ENCODE measurements around the gene LIMA1.
"Not testable (repeated sequence)": the region's sequence is repeated elsewhere in the genome, so short reads cannot be mapped to it uniquely, and the experiment has no call there.

LIMA1 gene

DNA sequence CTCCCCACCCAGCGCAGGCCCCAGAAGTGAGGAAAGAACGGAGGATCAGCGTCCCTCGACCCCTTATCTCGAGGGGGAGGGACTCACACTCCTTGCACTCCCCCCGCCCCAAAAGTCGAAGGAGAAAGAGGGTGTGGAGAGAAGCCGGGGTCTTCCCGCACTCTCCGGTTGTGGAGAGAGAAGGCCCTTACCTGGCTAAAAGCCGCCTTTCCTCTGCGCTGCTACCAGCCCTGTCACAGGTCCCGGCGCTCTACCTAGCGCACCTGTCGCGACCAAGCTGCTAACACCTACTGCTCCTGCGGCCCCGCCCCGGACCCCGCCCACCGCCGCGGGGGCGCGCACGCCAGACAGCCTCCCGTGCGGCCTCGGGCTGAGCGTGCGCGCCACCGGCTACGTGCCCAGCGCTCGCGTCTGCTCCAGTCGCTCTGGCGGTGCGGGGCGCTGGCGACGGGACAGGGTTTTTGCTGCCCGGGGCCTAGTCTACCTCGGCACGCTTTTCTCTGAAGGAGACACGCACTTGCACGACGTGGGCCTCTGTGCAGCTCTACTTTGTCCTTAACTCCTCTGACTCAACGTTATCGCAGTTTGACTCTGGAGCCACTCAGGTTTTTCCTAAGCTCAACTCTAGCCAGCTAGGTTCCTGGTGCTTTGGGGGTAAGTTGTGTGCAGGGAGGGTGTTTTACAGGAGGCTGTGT lies at the start of gene LIMA1:
Gene LIMA1 (minus strand): TSS at position 292 of the 695 bp plus-strand sequence. CDS start 34,769 bp downstream, outside the sequence.
- DNase-seq (ENCODE audit: low spot score), result peak; percentile 96
- TF ChIP-seq, protein P1, sequence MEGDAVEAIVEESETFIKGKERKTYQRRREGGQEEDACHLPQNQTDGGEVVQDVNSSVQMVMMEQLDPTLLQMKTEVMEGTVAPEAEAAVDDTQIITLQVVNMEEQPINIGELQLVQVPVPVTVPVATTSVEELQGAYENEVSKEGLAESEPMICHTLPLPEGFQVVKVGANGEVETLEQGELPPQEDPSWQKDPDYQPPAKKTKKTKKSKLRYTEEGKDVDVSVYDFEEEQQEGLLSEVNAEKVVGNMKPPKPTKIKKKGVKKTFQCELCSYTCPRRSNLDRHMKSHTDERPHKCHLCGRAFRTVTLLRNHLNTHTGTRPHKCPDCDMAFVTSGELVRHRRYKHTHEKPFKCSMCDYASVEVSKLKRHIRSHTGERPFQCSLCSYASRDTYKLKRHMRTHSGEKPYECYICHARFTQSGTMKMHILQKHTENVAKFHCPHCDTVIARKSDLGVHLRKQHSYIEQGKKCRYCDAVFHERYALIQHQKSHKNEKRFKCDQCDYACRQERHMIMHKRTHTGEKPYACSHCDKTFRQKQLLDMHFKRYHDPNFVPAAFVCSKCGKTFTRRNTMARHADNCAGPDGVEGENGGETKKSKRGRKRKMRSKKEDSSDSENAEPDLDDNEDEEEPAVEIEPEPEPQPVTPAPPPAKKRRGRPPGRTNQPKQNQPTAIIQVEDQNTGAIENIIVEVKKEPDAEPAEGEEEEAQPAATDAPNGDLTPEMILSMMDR (IDR thresholded peaks at IDR 0.05; ENCODE audit: extremely low read depth, missing control alignments), result no peak

DNA sequence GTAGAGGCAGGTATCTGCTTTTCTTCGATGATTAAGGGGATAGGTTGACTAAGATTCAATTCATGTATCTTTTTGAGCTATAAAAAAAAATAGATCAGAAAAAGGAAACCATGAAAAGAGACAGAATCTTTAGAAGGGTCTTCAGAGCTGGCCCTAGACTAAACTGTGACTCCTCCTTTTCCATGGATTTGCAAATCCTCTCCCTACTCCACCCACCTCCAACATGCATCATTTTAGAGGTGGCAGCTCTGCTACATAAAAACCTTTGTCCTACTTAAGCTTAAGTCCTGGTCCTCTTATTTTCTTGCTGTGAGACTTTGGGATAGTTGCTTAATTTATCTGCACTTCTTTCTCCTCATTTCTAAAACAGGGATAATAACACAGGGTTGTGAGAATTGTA lies 48.4 kb upstream of the LIMA1 start:
- DNase-seq (ENCODE audit: low spot score), result no peak
- TF ChIP-seq, protein P1 (IDR thresholded peaks at IDR 0.05; ENCODE audit: extremely low read depth, missing control alignments), result no peak

DNA sequence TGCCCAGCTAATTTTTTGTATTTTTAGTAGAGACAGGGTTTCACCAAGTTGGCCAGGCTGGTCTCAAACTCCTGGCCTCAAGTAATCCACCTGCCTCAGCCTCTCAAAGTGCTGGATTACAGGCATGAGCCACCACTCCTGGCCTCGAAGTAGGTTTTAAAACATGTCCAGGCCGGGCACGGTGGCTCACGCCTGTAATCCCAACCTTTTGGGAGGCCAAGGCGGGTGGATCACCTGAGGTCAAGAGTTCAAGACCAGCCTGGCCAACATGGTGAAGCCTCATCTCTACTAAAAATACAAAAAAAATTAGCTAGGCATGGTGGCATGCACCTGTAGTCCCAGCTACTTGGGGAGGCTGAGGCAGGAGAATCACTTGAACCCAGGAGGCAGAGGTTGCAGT lies 45.3 kb upstream of the LIMA1 start:
- not testable (repeated sequence) for DNase-seq (ENCODE audit: low spot score)

DNA sequence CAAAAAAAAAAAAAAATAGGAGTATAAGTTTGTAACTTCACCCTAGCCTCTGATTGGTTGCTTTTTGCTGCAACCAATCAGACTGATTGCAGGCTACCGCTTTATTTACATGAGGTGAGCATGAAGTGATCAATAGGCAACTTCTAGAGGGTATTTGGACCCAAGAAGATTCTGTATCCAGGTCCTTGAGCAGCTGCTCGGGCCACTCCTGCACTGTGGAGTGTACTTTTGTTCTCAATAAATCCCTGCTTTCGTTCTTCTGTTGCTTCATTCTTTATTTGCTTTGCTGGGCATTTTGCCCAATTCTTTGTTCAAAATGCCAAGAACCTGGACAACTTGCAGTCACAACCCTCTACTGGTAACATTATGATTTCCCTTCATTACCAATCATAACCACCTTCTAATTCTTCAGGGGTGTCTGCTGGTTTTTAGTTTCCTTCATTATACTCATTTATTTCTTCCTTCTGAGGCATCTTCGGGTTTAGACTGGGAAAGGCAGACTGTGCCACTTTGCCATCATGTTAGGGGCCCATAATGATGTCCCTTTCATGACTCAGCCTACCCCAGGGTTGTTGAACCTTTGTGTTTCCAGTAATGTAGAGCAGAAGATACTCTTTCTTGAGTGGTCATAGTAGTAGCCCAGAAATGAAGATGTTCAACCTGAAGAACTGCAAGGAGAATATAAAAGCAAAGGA lies 43.4 kb upstream of the LIMA1 start:
- TF ChIP-seq, protein P1 (IDR thresholded peaks at IDR 0.05; ENCODE audit: extremely low read depth, missing control alignments), result no peak
- no peak for DNase-seq (ENCODE audit: low spot score)

DNA sequence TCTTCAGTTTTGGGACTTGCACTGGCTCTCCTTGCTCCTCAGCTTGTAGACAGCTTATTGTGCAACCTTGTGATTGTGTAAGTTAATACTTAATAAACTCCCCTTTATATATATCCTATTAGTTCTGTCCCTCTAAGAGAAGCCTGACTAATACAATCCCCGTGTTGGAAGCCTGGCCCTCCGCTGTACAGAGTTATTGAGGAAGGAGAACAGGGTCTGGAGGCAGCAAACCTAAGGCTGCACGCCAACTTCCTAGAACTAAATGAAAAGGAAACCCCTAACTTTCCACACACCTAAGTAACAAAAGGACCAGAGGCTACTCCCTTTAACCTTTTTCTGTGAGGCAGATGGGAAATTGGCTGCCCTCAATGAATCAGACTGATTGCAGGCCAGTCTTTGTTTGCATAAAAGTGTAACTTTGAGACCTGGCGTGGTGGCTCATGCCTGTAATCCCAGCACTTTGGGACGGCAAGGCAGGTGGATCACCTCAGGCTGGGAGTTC lies 42.6 kb upstream of the LIMA1 start:
- TF ChIP-seq, protein P1 (IDR thresholded peaks at IDR 0.05; ENCODE audit: extremely low read depth, missing control alignments), result no peak
- no peak for DNase-seq (ENCODE audit: low spot score)

DNA sequence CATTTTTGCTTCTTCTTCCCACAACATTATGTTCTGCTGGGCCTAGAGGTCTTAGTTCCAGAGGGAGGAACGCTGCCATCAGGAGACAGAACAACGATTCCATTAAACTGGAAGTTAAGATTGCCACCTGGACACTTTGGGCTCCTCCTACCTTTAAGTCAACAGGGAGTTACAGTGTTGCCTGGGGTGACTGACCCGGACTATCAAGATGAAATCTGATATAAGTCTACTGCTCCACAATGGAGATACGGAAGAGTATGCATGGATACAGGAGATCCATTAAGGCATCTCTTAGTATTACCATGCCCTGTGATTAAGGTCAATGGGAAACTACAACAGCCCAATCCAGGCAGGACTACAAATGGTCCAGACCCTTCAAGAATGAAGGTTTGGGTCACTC lies 41.5 kb upstream of the LIMA1 start:
- not testable (repeated sequence) for DNase-seq (ENCODE audit: low spot score)

DNA sequence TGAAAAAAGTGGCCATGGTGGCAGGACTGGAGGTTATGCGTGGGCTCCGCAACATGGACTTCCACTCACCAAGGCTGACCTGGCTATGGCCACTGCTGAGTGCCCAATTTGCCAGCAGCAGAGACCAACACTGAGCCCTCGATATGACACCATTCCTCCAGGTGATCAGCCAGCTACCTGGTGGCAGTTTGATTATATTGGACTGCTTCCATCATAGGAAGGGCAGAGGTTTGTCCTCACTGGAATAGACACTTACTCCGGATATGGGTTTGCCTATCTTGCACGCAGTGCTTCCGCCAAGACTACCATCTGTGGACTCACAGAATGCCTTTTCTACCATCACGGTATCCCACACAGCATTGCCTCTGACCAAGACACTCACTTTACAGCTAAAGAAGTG lies 40.8 kb upstream of the LIMA1 start:
- DNase-seq (ENCODE audit: low spot score), result not testable (repeated sequence)

DNA sequence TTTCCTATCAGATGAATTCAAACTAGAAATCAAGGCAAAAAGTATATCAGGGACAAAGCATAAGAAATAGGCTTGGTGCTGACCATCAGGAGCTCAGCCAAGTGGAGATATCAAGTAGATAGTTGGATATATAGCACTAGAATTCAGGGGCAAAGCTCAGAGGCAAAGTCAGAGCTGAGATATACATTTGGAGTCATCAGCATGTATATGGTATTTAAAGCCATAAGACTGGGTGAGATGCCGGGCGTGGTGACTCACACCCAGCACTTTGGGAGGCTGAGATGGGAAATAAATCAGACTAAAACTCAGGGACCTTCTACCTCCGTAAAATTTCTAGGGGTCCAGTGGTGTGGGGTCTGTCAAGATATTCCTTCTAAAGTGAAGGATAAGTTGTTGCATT lies 38.9 kb upstream of the LIMA1 start:
- TF ChIP-seq, protein P1 (IDR thresholded peaks at IDR 0.05; ENCODE audit: extremely low read depth, missing control alignments), result no peak
- no peak for DNase-seq (ENCODE audit: low spot score)

DNA sequence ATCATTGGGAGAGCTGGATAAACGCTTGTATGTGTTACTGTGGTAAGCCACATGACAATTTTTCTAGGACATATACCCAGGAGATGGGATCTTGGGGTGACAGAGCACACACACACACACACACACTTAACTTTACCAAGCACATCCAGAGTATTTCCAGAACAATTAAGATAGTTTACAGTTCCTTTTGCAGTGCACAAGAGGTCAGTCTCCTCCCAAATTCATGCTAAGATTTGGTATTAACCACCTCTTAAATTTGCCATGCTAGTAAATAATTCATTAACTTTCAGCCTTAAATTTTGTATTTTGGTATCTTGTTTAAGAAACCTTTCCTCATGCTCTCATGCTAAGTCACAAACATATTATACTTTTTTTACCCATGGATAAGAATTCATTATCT lies 33.9 kb upstream of the LIMA1 start:
- TF ChIP-seq, protein P1 (IDR thresholded peaks at IDR 0.05; ENCODE audit: extremely low read depth, missing control alignments), result no peak
- no peak for DNase-seq (ENCODE audit: low spot score)
